HG02642 (cell line): ENCODE results near the gene RELB.
"Not testable (repeated sequence)": the region's sequence is repeated elsewhere in the genome, so short reads cannot be mapped to it uniquely, and the experiment has no call there.

ENCODE experiments used
- ATAC-seq: cut with Tn5 transposase; IDR thresholded peaks from one replicate; pipeline ENCODE4 v1.9.1; 2021; ENCODE audit warnings: mild to moderate bottlenecking; ENCODE audit not compliant: unreplicated experiment, poor library complexity

Gene RELB

DNA sequence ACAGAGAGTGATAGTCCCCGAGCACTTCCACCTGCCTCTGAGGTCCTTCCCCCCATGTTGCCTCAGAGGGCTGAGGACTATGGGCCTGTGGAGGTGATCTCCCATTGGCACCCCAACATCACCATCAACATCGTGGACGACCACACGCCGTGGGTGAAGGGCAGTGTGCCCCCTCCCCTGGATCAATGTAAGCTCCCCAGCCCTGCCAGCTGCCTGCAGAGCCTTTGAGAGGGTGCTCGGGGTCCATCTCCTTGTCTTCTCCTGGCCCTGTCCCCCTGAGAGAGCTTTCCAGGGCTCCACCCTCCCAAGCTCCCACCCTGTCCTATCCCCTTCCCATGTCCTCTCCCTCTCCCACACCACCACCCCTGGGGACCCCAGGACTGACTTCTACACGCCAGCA is 14.9 kb upstream of the RELB start:
- ATAC-seq, result no peak

DNA sequence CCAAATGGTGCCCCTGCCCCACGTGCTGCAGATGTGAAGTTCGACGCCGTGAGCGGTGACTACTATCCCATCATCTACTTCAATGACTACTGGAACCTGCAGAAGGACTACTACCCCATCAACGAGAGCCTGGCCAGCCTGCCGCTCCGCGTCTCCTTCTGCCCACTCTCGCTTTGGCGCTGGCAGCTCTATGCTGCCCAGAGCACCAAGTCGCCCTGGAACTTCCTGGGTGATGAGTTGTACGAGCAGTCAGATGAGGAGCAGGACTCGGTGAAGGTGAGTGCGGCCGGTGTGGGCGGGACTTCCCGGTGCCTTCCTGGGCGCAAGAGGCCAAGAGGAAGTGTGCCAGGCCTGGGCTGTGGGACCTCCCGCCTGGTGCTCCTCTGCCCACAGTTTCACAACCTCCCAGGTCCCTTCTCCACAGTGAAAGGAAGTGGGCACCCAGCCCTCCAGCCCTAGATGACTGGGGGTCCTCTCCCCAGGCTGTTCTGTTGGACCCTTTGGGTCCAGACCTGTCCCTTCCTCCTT is 14.1 kb upstream of the RELB start:
- ATAC-seq, result no peak

DNA sequence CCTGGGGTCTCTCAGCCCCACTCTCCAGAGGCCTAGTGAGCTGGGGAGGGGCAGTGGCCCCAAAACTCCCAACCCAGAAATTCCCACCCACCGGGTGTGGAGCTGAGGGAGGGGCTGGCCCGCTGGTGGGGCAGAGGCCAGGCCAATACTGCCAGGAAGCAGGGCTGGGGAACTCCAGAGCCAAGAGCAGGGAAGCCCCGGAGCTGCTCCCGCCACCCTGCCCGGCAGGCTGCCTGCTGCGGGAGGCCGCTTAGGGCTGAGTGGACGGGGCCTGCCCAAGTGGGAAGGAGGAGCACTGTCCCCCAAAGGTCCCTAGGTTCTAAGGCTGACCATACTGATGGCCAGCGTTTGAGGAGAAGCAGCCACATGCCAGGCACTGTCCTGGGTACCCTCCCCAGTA is 13.0 kb upstream of the RELB start:
- no peak for ATAC-seq

GRCh38 chr19:44988896-44989556 is 12.2 kb upstream of the RELB start:
- no peak for ATAC-seq

- ATAC-seq, result no peak
These were observed 10.8 kb upstream of the RELB start for GRCh38 chr19:44990459-44990858.

- no peak for ATAC-seq
These were observed 10.3 kb upstream of the RELB start for GRCh38 chr19:44990966-44991365.

DNA sequence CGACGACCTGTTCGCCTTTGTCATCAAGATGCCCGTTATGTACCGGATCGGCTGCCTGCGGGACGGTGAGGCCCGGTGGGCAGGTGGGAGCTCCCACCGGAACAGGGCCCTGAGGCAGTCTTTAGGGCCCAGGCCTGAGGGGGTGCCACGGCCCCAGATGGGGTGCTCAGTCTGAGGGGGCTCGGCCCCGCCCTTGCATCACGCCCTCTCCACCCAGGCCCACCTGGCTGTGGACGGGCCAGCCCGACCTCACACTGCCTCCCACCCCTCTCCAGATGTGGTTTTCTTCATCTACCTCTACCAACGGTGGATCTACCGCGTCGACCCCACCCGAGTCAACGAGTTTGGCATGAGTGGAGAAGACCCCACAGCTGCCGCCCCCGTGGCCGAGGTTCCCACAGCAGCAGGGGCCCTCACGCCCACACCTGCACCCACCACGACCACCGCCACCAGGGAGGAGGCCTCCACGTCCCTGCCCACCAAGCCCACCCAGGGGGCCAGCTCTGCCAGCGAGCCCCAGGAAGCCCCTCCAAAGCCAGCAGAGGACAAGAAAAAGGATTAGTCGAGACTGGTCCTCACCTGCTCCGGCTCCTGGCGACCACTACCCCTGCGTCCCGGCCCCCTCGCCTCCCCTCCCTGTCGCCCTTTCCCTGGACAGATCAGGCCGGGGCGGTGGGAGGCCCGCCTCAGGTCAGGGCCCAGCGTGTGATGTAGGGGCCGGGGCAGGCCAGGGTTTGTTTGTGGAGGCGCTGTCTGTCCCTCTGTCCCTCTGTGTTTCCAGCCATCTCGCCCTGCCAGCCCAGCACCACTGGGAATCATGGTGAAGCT is 8.7 kb upstream of the RELB start:
- no peak for ATAC-seq

GRCh38 chr19:44993526-44993925 is 7.7 kb upstream of the RELB start:
- no peak for ATAC-seq

- no peak for ATAC-seq
These were observed 7.2 kb upstream of the RELB start for GRCh38 chr19:44993926-44994537.

- ATAC-seq, result no peak
These were observed 3.2 kb upstream of the RELB start for GRCh38 chr19:44998025-44998424.

DNA sequence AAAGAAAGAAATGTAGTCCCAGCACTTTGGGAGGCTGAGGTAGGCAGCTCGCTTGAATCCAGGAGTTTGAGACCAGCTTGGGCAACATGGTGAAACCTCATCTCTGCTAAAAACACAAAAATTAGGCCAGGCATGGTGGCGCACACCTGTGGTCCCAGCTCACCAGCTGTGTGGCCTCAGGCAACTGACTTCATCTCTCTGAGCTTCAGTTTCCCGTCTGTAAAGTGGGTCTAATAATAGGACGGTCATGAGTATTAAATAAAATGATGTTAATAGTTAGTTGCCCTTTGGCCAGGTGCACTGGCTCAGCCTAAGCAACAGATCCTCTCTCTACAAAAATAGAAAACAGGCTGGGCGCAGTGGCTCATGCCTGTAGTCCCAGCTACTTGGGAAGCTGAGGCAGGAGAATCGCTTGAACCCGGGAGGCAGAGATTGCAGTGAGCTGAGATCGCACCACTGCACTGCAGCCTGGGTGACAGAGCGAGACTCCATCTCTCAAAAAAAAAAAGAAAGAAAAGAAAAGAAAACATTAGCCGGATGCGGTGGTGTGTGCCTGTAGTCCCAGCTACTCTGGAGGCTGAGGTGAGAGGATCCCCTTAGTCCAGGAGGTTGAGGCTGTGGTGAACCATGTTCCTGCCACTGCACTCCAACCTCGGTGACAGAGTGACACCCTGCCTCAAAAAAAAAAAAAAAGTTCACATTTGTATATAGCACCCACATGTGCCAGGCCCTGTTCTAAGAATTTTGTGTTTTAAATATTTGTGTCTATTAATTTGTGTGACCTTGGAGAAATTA is 1.9 kb upstream of the RELB start:
- ATAC-seq, result not testable (repeated sequence)

DNA sequence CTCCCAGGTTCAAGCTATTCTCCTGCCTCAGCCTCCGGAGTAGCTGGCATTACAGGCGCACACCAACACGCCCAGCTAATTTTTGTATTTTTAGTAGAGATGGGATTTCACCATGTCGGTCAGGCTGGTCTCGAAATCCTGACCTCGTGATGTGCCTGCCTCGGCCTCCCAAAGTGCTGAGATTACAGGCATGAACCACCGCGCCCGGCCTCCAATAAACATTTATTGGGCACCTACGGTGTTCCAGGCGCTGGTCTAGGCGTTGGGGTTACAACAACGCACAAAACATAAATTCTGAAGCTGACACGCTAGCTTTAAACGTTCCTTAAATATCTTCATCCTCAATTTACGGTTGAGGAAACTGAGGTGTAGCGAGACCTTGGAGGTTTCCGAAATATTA is 599 bp upstream of the RELB start:
- ATAC-seq, result not testable (repeated sequence)

GRCh38 chr19:45003485-45003884 is 2.2 kb downstream of the RELB start:
- ATAC-seq, result no peak

DNA sequence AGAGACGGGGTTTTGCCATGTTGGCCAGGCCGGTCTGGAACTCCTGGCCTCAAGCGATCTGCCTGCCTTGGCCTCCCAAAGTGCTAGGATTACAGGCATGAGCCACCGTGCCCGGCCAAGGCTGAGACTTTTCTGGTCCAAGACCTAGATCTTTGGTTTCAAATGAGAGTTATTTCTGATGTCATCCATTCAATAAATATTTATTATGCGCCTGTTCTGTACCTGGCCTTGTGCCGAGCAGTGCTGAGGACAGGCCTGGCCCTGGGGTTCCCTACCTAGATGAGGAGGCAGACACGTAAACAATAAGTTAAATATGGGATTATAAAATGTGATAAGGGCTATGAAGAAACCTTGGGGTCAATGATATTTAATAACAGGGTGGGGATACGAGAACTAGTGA is 4.5 kb downstream of the RELB start:
- ATAC-seq, result no peak

- ATAC-seq, result no peak
These were observed 7.3 kb downstream of the RELB start for GRCh38 chr19:45008552-45008951.

DNA sequence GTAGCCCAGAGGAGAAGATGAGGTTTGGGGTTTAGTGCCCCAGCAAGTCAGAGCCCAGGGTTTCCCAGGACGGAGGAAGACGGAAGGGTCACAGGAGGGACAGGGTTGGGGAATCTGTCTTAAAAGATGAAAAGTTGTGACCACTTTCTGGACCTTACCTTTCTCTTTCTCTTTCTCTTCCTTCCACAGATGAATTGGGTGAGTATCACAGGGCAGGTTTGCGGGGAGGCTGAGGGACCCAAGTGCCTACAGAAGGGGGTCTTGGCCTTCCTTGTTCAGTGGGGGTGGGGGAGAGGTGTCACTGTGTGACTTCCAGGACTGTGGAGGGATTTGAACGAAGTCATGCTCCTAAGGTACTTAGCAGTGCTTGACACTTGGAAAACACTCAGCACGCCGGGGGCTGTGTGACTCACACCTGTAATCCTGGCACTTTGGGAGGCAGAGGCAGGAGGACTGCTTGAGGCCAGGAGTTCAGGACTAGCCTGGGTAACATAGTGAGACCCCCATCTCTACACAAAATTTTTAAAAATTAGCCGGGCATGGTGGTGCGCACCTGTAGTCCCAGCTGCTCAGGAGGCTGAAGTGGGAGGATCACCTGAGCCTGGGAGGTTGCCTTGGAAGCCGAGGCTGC is 8.5 kb downstream of the RELB start:
- no peak for ATAC-seq

DNA sequence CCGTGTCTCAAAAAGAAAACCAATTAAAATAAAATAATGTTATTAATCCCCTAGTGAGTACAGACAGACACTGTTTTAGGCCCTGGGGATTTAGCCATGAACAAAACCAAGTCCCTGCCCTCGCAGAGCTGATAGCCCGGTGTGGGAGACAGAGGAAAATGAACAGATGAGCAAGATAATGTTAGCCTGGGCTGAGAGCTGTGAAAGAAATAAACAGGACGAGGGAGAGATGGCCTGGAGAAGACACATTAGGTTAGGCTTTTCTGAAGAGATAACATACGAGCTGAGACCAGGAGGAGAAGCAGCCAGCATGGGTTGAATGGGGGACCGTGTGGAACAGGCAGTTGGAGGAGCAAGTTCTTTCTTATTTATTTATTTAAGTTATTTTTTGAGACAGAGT is 9.0 kb downstream of the RELB start:
- no peak for ATAC-seq

- no peak for ATAC-seq
These were observed 10.7 kb downstream of the RELB start for GRCh38 chr19:45011959-45012358.

DNA sequence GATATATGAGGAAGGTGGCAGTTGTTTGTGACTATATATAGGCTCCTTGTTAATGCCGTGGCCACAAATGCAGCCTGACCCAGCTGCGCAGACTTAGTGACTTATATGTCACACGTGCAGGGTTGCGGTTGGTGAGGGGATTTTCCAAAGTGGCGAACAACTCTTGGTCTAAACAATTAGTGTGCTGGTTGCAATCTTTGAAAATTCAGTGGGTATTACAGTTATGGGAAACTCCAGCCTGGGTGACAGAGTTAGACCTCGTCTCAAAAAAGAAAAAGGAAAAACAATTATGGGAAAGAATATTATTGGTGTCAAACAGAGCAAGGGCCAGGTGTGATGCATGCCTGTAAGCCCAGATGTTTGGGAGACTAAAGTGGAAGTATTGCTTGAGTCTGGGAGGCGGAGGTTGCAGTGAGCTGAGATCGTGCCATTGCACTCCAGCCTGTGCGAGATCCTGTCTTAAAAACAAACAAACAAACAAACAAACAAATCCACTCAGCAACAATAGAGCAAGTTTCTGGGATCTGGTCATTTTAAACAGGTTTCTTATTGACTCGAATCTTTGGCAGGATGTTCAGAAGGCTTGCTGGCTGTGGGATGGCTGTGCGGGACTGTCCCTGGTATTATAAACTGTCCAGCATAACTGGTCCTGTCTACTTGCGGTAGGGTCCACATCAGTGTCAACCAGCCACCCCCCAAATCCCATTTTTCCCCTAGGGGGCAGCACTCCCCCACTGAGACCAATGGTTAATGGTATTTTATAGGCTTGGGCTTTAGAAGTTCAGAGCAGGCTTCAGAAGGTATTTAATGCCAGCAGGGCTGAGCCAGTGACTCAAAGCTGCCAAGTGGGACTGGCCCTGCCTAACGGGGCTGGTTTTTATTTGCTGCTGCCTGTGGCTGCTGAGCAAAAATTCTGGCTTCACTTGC is 15.4 kb downstream of the RELB start:
- peak; percentile 84 for ATAC-seq
